ENCODE results near the gene TGM6.

TGM6 gene

DNA sequence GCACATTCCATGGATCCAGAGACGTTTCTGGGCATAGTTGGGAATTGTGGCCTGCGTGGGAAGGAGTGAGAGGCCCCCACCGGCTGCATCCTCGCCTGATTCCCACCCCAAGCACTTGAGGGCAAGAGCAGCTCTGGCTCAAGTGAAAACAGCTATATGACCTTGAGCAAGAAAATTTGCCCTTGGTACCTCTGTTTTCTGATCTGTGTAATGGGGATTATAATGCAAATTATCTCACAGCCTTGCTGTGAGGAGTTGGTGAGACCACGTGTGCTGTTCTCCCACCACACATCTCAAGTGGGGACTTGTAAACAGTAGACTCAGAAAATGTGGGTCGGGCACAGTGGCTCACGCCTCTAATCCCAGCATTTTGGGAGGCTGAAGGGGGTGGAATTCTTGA, 602 bp downstream of the TGM6 start:
- H3K27me3 ChIP-seq (ENCODE audit: insufficient read depth, poor library complexity, severe bottlenecking): no peaks in the 10 kb centered on the region
- TF ChIP-seq GABPA (IDR thresholded peaks at IDR 0.05; ENCODE audit: low read depth) (no peak), SPI1 (IDR thresholded peaks at IDR 0.05; ENCODE audit: borderline replicate concordance, low read depth) (no peak), POLR2AphosphoS5 (IDR thresholded peaks at IDR 0.05; ENCODE audit: low read depth) (no peak)
- TF ChIP-seq, protein P1, sequence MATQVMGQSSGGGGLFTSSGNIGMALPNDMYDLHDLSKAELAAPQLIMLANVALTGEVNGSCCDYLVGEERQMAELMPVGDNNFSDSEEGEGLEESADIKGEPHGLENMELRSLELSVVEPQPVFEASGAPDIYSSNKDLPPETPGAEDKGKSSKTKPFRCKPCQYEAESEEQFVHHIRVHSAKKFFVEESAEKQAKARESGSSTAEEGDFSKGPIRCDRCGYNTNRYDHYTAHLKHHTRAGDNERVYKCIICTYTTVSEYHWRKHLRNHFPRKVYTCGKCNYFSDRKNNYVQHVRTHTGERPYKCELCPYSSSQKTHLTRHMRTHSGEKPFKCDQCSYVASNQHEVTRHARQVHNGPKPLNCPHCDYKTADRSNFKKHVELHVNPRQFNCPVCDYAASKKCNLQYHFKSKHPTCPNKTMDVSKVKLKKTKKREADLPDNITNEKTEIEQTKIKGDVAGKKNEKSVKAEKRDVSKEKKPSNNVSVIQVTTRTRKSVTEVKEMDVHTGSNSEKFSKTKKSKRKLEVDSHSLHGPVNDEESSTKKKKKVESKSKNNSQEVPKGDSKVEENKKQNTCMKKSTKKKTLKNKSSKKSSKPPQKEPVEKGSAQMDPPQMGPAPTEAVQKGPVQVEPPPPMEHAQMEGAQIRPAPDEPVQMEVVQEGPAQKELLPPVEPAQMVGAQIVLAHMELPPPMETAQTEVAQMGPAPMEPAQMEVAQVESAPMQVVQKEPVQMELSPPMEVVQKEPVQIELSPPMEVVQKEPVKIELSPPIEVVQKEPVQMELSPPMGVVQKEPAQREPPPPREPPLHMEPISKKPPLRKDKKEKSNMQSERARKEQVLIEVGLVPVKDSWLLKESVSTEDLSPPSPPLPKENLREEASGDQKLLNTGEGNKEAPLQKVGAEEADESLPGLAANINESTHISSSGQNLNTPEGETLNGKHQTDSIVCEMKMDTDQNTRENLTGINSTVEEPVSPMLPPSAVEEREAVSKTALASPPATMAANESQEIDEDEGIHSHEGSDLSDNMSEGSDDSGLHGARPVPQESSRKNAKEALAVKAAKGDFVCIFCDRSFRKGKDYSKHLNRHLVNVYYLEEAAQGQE (IDR thresholded peaks at IDR 0.05; ENCODE audit: insufficient replicate concordance, low read depth): no peak
- TF ChIP-seq, protein P2, sequence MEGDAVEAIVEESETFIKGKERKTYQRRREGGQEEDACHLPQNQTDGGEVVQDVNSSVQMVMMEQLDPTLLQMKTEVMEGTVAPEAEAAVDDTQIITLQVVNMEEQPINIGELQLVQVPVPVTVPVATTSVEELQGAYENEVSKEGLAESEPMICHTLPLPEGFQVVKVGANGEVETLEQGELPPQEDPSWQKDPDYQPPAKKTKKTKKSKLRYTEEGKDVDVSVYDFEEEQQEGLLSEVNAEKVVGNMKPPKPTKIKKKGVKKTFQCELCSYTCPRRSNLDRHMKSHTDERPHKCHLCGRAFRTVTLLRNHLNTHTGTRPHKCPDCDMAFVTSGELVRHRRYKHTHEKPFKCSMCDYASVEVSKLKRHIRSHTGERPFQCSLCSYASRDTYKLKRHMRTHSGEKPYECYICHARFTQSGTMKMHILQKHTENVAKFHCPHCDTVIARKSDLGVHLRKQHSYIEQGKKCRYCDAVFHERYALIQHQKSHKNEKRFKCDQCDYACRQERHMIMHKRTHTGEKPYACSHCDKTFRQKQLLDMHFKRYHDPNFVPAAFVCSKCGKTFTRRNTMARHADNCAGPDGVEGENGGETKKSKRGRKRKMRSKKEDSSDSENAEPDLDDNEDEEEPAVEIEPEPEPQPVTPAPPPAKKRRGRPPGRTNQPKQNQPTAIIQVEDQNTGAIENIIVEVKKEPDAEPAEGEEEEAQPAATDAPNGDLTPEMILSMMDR (IDR thresholded peaks at IDR 0.05; ENCODE audit: insufficient read depth, low read length): no peak
- DNase-seq (ENCODE audit: low read depth in 1 of 2, low spot score in 1 of 2): no peak
- H3K4me3 ChIP-seq (replicated peaks; ENCODE audit: insufficient read depth, low read length): no peak overlapping the region
- H3K27ac ChIP-seq (replicated peaks): no peak overlapping the region

DNA sequence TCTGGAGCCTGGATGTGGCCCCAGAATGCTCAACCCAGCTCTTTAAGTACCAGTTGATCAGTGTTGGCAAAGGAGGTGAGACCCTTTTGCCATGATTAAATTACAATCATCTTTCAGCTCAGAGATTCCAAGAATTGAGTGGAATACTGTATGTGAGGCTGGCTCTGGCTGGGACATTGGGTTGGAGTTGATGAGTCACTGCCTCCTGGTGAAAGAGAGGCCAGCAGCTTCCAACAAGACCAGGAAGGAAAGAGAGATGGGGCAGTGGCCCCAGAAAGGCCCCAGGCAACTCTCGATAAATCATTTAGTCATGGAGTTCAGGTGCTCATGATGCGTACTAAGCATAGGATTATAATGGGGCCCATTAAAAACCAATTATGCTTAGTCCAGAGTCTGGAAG, 2.1 kb downstream of the TGM6 start:
- Histone ChIP-seq H3K4me3 (replicated peaks; ENCODE audit: insufficient read depth, low read length) (no peak overlapping the region), H3K27ac (replicated peaks) (no peak overlapping the region), H3K27me3 (ENCODE audit: insufficient read depth, poor library complexity, severe bottlenecking) (no peaks in the 10 kb centered on the region)
- no peak for DNase-seq (ENCODE audit: low read depth in 1 of 2, low spot score in 1 of 2)
- no peak for TF ChIP-seq POLR2AphosphoS5 (IDR thresholded peaks at IDR 0.05; ENCODE audit: low read depth)
- TF ChIP-seq GABPA (IDR thresholded peaks at IDR 0.05; ENCODE audit: low read depth): no peak

DNA sequence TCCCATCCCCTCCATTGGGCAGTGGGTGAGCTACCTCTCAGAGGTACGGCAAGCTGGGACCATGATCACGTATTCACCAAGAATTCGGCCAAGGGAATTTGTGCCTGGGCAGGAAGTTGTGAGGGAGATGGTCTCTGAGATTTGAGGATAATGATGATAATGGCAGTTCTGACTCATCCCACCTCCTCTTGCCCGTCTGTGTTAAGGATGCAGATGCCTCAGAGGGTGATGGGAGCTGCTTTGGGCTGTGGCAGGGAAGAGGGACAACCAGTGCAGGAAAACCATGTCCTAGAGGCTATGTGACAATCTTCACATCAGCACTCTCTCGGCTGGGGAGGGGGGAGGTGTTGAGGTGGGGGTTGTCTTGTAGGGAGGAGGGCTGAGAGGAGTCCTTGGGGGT, 4.3 kb downstream of the TGM6 start:
- DNase-seq (ENCODE audit: low read depth in 1 of 2, low spot score in 1 of 2): no peak
- Histone ChIP-seq H3K27ac (replicated peaks) (no peak overlapping the region), H3K4me3 (replicated peaks; ENCODE audit: insufficient read depth, low read length) (no peak overlapping the region), H3K27me3 (ENCODE audit: insufficient read depth, poor library complexity, severe bottlenecking) (no peaks in the 10 kb centered on the region)
- TF ChIP-seq GABPA (IDR thresholded peaks at IDR 0.05; ENCODE audit: low read depth) (no peak), POLR2AphosphoS5 (IDR thresholded peaks at IDR 0.05; ENCODE audit: low read depth) (no peak)
- TF ChIP-seq, protein P1 (IDR thresholded peaks at IDR 0.05; ENCODE audit: insufficient replicate concordance, low read depth): no peak

DNA sequence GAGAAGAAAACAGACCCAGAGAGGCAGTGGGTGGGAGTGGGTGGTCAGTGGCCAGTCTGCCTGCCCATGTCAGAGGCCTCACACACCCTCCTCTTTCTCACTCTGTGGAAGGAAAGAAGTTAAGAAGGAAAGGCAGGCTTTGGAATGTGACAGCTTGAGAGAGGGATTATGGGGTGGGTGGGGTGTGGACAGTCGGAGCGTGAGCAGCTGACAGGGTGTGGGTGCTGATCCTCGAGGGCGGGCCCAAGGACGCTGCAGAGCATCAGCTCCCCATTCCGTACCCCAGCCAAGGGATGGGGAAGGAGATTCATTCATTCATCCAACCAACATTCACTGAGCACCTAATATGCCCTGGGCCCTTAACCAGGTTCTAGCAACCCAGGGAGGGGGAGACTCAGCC, 4.8 kb downstream of the TGM6 start:
- H3K27ac ChIP-seq (replicated peaks): no peak overlapping the region
- H3K4me3 ChIP-seq (replicated peaks; ENCODE audit: insufficient read depth, low read length): no peak overlapping the region
- DNase-seq (ENCODE audit: low read depth in 1 of 2, low spot score in 1 of 2): no peak
- TF ChIP-seq GABPA (IDR thresholded peaks at IDR 0.05; ENCODE audit: low read depth): no peak
- TF ChIP-seq, protein P1 (IDR thresholded peaks at IDR 0.05; ENCODE audit: insufficient replicate concordance, low read depth): no peak
- H3K27me3 ChIP-seq (ENCODE audit: insufficient read depth, poor library complexity, severe bottlenecking): no peaks in the 10 kb centered on the region

Data from HL-60 (cell line).